HG02973 (cell line): ENCODE measurements around the gene DGKI.

Experiments used
- ATAC-seq: cut with Tn5 transposase; IDR thresholded peaks from one replicate; pipeline ENCODE4 v1.9.1; 2021; ENCODE audit warnings: moderate library complexity; ENCODE audit not compliant: unreplicated experiment

Gene DGKI

GRCh38 chr7:137846827-137847567, at the start of gene DGKI:
Gene DGKI (minus strand): TSS chr7:137846974.
- peak; percentile 38 for ATAC-seq

DNA sequence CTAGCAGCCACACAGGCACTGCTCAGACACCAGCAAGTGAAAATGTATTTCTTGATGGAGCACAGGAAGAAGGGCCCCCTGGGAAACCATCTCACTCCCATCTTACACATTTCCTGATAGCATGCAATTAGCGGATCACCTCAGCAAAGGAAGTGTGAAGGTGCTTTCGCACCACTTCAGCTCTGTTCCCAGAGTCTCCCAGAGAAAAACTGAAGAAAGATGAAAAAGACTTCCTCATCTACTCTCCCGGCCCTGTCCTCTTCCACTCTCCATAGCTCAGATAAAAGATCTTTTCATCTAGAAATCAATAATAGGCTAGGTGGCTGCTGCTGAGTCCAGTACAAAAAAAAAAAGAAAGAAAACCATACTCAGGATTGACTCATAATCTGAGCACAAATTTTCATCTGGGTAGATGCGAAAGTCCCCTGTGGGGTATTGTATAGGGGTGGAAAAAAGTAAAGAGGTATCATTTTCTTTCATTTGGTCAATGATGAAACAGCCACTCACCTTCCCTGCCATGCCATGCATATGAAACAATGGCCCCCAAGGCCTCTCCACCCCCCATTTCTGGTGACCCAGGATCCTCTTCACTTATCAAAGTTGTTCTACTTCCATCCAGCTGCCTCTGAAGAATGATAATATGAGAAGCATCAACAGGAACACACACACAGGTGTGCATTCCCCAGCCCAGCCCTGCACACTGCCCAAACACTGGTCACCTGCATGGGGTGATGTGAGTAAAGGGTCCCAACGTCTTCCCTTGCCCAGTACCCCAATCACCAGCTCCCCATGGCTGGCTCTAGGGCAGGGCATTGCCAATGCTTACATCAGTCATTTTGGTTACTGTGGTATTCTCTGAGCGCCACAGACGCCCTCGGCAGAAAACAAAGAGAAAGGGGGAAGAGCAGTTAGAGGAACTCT, 48.8 kb upstream of the DGKI start:
- ATAC-seq, result peak; percentile 85

DNA sequence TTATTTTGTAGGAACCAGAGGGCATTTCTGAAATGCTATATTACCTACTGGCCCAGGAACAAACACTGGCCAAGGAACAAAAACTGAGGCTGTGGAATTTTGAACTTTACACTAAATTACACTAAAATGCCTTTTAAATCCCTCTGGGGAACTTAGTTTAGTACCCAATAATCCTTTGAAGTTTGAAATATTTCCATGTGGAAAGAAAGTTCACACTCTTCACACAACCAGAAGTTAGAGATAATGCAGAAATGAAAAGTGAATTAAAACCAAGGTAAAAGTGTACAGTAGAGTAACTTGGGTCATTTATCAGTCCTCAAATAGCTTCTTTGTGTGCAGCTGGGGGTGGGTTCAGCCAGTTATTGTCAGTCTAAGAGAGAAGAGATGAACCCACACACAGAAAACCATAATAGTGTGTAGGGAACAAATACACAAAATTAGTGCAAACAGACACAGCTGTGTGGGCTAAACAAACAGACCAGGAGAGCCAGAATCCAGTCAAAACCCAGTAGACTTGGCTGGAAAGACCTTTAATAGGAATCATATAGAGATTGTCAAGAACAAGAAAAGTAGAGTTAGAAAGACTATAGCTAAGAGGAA, 46.5 kb upstream of the DGKI start:
- ATAC-seq, result no peak

GRCh38 chr7:137891016-137891655, 44.4 kb upstream of the DGKI start:
- no peak for ATAC-seq

GRCh38 chr7:137890449-137890921, 43.7 kb upstream of the DGKI start:
- ATAC-seq, result no peak

- no peak for ATAC-seq
These were observed 41.5 kb upstream of the DGKI start for GRCh38 chr7:137888241-137888640.

DNA sequence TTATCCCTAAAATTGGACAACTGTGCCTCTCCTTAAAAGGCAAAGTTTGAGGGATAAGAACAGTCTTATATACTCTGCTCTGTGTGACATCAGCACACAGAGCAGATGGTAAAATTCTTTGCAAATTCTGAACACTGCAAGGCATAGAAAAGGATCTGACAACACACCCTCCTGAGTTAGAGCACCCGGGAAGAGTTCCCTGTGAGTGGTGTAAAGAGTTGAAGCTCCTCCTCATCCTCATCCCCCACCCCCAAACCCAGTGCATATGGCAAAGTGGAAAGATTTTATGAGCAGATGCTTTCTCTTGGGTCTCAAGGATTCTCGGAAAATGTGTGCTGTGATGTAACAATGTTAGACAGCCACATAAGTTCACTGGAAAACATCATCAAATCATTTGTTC, 40.0 kb upstream of the DGKI start:
- no peak for ATAC-seq

DNA sequence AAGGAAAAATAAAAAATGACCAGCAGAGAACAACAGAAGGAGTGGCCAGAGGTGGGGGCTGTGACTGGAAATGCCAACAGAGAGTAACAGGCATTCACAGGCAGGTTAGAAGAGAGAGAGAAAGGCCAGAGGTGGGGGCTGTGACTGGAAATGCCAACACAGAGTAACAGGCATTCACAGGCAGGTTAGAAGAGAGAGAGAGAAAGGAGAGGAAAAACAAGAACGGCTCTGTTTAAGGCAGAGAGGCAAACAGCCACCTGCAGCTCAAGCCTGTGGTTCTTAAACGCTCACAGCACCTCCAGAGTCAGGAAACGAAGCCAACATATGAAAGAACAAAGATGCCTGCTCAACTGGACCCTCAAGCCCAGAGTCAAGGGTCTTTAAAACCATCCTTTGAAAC, 39.5 kb upstream of the DGKI start:
- ATAC-seq, result no peak

- ATAC-seq, result no peak
These were observed 38.9 kb upstream of the DGKI start for GRCh38 chr7:137885678-137886077.

GRCh38 chr7:137882806-137883205, 36.0 kb upstream of the DGKI start:
- ATAC-seq, result no peak

DNA sequence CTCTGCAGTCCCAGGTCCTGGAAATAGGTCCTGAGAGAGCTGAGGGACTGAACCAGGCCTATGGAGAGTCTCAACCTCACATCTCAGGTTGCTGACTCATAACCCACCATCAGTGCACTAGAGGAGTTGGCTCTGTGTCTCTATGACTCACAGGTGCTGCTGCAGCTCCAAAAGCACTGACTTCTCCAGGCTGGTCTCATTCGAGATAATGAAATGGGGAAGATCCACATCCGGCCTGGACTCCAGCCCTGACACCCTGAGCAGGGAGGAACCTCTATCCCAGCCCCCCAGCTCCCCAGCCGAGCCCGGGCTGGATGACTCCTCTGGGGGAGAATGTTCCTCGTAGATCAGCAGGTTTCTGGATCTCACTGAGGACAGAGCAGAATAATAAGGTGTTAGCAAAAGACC, 35.5 kb upstream of the DGKI start:
- ATAC-seq, result peak; percentile 92

- peak; percentile 14 for ATAC-seq
These were observed 35.0 kb upstream of the DGKI start for GRCh38 chr7:137881607-137882260.

GRCh38 chr7:137880432-137880831, 33.7 kb upstream of the DGKI start:
- ATAC-seq, result no peak

- no peak for ATAC-seq
These were observed 32.8 kb upstream of the DGKI start for GRCh38 chr7:137879357-137880158.

DNA sequence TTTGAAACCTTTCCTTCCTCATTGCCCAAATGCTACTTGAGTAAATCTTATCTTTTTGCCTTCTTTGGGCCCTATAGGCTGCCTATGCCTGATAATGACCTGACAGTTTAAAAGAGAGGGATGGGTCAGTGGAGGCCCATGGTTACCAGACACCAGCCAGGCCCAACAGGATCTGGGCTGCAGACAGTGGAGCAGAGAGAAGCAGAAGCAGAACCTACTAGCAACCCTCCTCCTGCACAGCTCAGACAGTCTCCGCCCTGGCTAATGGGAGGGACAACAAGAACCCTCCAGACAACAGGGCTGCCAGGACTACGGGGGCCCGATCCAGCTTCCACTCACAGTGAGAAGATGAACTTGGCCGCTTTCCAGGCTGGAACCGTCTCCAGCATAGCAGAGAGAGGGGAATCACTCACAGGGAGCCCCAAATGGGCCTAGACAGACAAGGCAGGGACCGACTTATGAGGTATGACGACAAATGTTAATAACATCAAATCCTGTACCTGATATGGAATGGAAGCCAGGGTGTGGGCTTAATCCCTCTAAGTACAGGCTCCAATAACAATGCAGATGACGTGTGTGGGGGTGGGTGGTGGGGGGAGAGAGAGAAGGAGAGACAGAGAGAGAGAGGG, 31.7 kb upstream of the DGKI start:
- ATAC-seq, result no peak

- ATAC-seq, result no peak
These were observed 30.4 kb upstream of the DGKI start for GRCh38 chr7:137877027-137877675.

DNA sequence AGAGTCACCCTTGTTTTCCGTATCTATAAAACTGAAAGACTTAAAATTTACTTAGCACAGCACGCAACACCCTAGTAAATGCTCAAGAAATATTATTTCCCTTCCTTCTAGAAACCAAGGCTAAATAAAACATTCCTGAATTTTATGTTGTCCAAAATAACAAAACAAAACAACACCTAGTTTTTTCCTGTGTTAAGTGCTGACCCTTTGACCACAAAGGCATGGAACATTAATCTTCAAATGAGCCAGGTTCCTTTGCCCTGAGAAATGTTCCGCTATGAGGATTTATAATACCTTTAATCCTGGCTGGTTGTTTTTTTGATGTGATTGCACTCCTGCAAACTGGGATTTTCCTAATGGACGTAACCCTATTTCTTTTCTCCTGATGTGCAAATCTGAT, 29.0 kb upstream of the DGKI start:
- no peak for ATAC-seq

DNA sequence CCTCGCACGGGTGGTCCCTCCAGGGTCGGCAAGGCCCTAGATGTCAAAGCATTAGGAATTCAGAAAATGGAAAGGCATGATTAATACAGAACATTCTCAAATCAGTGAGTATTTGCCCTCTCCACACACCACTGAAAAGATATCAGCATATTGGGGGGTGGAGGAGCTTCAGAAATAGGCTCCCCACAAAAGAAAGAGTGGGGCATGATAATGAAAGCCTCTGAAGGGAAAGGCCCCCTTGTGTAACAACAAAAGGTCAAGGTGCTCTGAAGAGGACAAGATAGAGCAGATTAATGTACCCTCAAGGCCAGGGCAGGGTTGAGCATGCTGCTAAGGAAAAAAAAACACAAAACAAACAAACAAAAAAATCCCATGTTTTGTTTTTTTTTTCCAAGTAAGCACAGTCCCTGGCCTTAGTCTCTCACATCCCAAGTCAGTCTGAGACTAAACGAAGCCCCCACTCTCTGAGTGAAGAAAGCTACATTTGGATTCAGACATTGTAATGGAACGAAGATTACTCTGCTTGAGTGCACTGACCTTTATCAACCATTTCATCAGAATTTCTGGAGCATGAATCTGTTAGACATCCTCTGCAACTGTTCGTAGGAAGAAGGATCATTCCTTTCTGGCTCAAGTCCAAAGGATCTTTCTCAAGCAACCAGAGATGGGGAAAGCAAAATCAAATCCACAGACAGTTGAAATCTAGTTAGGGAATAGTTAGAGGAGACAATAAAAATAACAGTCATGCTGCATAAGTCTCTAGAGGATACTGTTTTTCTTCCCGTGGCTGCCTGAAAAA, 27.4 kb upstream of the DGKI start:
- ATAC-seq, result no peak
